NK-92 (cell line): ENCODE data around the gene HAPLN1.

Source experiments
- DNase-seq: peaks from one replicate; lab custom pipeline; 2025; ENCODE audit not compliant: unreplicated experiment; lab: John Stamatoyannopoulos, UW

The HAPLN1 gene

DNA sequence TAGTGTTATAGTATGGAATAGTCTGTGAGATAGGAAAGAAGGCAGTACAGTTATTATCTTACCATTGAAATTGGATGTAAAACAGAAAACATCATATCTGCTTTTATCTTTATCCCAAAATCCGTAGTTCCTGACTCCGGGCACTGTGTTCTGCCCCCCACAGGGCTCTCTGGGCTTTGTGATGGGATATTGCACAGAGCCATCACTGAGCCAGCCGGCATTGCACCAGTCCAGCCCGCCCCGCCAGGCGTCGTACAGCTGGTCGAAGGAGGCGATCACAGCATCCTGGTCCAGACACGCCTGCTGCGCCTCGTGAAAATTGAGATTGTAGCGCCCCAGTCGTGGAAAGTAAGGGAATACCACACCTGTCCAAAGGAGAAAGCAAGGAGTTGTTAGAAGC lies 76.4 kb downstream of the HAPLN1 start:
- no peak for DNase-seq

- DNase-seq: no peak
These were observed 78.7 kb downstream of the HAPLN1 start for GRCh38 chr5:83641946-83642345.

GRCh38 chr5:83639911-83640310 lies 80.7 kb downstream of the HAPLN1 start:
- DNase-seq: no peak

GRCh38 chr5:83636156-83636555 lies 84.5 kb downstream of the HAPLN1 start:
- DNase-seq: no peak

DNA sequence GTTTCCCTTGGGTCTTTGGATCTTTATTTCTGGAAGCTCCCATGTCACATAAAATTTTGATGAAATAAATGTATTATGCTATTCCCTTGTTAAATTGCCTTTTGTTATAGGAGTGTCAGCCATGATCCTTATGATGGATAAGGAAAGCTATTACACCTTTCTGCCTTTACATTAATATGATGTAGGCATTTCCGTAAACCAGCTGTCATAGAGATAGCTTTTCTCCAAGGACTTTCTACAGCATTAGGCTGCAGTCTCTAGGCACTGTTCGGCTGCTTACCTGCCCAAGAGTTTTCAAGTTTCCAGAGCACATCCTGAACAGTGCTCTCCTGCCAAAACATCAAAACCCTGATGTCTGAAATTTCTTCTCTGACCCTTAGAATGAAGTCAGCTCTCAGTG lies 87.4 kb downstream of the HAPLN1 start:
- no peak for DNase-seq

DNA sequence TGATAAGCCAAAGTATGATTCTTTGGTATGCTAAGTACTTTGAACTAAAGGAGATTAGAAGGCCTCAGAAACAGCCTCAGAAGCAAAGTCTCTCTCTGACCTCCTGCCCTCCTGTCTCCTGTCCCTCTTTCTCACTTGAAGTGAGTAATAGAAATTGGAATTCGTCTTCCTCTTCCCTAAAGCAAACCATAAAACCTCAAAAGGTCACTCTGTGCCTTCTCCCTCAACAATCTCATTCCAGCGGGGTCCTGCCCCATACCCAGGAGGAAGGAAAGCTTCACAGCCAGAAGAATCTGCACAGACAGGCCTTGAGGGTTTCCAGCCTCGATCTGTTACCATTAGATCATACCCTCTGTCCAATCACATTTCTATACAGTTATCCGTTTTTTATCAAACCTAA lies 87.8 kb downstream of the HAPLN1 start:
- no peak for DNase-seq

DNA sequence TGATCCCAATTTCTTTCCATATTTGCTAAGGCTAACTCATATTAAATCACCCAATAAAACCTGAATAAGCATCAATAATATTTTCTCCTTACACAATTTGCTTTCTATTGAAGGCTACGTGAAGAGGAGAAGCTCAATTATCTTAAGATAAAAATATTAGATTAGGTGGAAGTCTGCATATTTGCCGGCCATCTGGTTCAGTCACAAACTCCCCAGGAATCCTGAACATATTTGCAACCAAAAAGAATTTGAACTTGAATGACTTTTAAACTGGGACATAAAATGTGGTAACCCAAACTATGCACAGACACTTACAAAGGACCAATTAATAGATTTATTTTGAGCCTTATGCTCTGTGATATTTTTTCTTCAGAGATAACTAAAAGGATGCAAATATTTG lies 92.3 kb downstream of the HAPLN1 start:
- DNase-seq: no peak

DNA sequence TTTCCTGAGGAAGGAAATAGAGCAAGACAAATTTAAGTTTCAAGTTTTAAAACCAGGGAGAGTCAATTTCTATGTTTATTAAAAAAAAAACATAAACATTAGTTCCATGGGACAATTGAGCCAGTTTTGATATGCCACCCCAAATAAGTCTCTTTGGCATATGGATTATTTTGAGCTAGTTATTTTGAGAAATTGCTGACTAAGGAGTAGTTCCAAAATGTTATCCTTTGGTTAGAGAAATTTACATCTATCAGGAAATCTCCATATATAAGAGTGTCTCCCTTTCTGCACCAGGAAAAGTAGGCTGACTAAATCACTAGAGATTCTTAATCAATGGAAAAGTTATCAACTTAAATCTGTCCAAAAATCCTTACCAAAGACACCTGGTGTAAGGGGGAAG lies 105.8 kb downstream of the HAPLN1 start:
- DNase-seq: no peak

- no peak for DNase-seq
These were observed 112.5 kb downstream of the HAPLN1 start for GRCh38 chr5:83608122-83608521.

- no peak for DNase-seq
These were observed 125.4 kb downstream of the HAPLN1 start for GRCh38 chr5:83595217-83595616.

DNA sequence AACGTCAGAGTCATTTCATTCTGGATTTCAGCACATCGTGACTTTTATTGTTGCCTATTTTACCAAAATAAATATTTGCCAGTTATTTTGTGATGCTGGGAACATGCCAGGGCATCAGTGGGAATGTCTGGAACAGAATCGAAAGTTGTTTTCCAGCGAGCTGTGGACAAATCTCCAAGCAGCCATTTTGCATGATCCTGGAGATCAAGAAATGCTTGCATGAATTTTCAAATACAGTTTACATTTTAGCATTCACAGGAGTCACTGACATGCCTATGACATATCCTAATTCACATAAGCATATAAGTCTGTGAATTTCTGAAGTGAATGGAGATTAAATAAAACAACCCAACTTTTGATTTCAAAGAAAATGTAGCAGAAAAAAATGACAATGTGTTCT lies 129.7 kb downstream of the HAPLN1 start:
- no peak for DNase-seq

DNA sequence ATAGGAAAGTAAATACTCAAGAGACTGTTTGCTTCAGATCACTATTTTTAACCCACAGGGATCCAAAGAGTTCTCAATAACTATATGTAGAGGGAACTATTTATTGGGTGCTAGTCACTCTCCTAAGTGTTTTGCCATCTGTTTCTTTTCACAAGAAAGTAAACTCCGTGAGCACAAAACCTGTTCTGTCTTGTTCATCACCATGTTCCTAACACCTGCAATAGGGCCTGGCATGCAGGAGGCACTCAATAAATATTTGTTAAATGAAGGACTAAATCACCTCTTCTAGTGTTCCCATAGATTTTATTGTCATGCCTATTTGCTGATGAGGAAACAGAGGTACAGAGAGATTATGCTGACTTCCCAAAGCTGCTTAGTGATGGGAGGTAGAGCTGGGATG lies 130.9 kb downstream of the HAPLN1 start:
- DNase-seq: no peak
